Upper lobe of right lung (tissue), 1 donor: ENCODE results near the gene ELMOD3. TPM values are rescaled to one million over a fixed set of nuclear protein-coding genes. Genes with fewer than 3 reads are reported as not detected.
"Not testable (repeated sequence)": the region's sequence is repeated elsewhere in the genome, so short reads cannot be mapped to it uniquely, and the experiment has no call there.

Source experiments
- ATAC-seq: fragments of 200-7000 bp; cut with Tn5 transposase; one replicate; pipeline ENCODE4 v1.9.1; 2020; ENCODE audit warnings: mild to moderate bottlenecking, moderate library complexity
- DNase-seq: peaks from one replicate; pipeline ENCODE4 v3.0.0-alpha.2; 2020
- H3K27ac ChIP-seq: fragments of 200-600 bp; one replicate; pipeline ENCODE4 v1.8.0; 2022
- H3K27me3 ChIP-seq: fragments of 200-600 bp; one replicate; pipeline ENCODE4 v1.8.0; 2022; ENCODE audit warnings: mild to moderate bottlenecking
- H3K36me3 ChIP-seq: fragments of 200-600 bp; one replicate; pipeline ENCODE4 v1.8.0; 2022
- H3K4me1 ChIP-seq: fragments of 200-600 bp; one replicate; pipeline ENCODE4 v1.8.0; 2022
- H3K4me3 ChIP-seq: fragments of 200-600 bp; one replicate; pipeline ENCODE4 v1.8.0; 2022; ENCODE audit warnings: mild to moderate bottlenecking
- H3K9me3 ChIP-seq: fragments of 200-600 bp; one replicate; pipeline ENCODE4 v1.8.0; 2022
- intact Hi-C: fragments of 100-400 bp; cut with DNase I; formaldehyde crosslinking; loops from one replicate; pipeline ENCODE4 v1.11.0; 2022
- total RNA-seq: library from RNA; stranded (reverse); fragmentation: NEBNext Ultra II Directional; extraction: Animal tissue kit (Norgen Biotek cat#: 25700); gene quantifications from one replicate; pipeline ENCODE4 v1.2.1, GENCODE V29; 2021
- TF ChIP-seq, protein P1 (sequence below): fragments of 200-600 bp; IDR thresholded peaks from one replicate; pipeline ENCODE4 v1.8.0; 2022; ENCODE audit warnings: antibody characterized with exemption
- donor health status: DM: no; HTN: yes; CAD: no; lungs with severe emphysema.

The ELMOD3 gene
- total RNA-seq, 1 donor from 2014 or later, result 22.0 TPM

GRCh38 chr2:85310330-85310729 lies 44.2 kb upstream of the ELMOD3 start:
- H3K9me3 ChIP-seq, result no peaks in the 10 kb centered on the region
- intact Hi-C loops, result no loop called here
- H3K4me3 ChIP-seq, result no peak overlapping the region
- TF ChIP-seq, protein P1, sequence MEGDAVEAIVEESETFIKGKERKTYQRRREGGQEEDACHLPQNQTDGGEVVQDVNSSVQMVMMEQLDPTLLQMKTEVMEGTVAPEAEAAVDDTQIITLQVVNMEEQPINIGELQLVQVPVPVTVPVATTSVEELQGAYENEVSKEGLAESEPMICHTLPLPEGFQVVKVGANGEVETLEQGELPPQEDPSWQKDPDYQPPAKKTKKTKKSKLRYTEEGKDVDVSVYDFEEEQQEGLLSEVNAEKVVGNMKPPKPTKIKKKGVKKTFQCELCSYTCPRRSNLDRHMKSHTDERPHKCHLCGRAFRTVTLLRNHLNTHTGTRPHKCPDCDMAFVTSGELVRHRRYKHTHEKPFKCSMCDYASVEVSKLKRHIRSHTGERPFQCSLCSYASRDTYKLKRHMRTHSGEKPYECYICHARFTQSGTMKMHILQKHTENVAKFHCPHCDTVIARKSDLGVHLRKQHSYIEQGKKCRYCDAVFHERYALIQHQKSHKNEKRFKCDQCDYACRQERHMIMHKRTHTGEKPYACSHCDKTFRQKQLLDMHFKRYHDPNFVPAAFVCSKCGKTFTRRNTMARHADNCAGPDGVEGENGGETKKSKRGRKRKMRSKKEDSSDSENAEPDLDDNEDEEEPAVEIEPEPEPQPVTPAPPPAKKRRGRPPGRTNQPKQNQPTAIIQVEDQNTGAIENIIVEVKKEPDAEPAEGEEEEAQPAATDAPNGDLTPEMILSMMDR, result no peak
- H3K36me3 ChIP-seq, result peaks cover 33% of the 10 kb centered on the region
- H3K4me1 ChIP-seq, result peaks cover 15% of the 10 kb centered on the region
- no peak for ATAC-seq
- DNase-seq, result no peak
- H3K27ac ChIP-seq, result no peak overlapping the region
- no peaks in the 10 kb centered on the region for H3K27me3 ChIP-seq

- Histone ChIP-seq H3K27ac (no peak overlapping the region), H3K4me1 (peaks cover 15% of the 10 kb centered on the region), H3K36me3 (peaks cover 30% of the 10 kb centered on the region), H3K9me3 (no peaks in the 10 kb centered on the region), H3K4me3 (no peak overlapping the region), H3K27me3 (no peaks in the 10 kb centered on the region)
- ATAC-seq (no peak), DNase-seq (no peak)
- intact Hi-C loops, result no loop called here
- TF ChIP-seq, protein P1, result no peak
Observed at GRCh38 chr2:85312404-85312803, 42.2 kb upstream of the ELMOD3 start.

DNA sequence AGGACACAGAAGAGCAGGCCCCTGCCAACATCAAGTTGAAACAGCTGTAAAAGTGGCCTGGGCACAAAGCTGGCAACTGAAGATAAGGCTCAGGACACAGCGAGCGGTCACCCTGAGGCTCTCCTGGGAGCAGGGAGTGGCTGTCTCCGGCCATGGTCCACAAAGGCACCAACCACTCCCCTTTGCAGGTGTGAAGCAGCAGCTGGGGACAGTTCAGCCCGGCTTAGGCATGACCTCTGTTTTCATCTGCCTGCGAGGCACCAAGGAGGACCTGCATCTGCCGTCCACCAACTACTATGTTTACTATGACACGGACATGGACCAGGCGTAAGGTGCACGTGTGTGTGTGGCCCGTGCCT lies 39.7 kb upstream of the ELMOD3 start:
- TF ChIP-seq, protein P1, result no peak
- H3K4me3 ChIP-seq, result no peak overlapping the region
- DNase-seq (no peak), ATAC-seq (no peak)
- H3K4me1 ChIP-seq, result peaks cover 5% of the 10 kb centered on the region
- intact Hi-C loops, result no loop called here
- H3K27ac ChIP-seq, result no peak overlapping the region
- no peaks in the 10 kb centered on the region for H3K9me3 ChIP-seq
- no peaks in the 10 kb centered on the region for H3K27me3 ChIP-seq
- peaks cover 43% of the 10 kb centered on the region for H3K36me3 ChIP-seq

DNA sequence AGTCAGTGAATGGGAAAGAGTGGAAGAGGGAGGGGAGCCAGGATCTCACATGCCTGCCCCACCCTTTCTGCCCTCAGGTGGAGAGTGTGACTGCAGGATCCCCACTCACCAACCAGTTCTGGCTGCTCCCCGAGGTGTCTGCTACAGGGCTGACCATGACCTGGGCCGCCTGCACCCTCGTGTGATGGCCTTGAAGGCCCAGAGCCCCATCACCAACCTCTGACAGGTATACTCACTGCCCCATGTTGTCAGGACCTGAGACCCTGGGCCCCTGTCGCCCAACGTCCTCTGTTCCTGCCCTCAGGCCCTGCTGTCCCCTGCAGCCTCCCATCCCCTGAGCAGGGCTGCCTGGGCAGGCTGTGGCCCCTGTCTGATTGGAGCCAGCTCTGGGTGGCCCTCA lies 38.6 kb upstream of the ELMOD3 start:
- peaks cover 54% of the 10 kb centered on the region for H3K36me3 ChIP-seq
- H3K9me3 ChIP-seq, DNase-seq: not testable (repeated sequence)

GRCh38 chr2:85318222-85319074 lies 36.1 kb upstream of the ELMOD3 start:
- H3K27me3 ChIP-seq, result no peaks in the 10 kb centered on the region
- DNase-seq (no peak), ATAC-seq (peak; percentile 82)
- intact Hi-C loops, result no loop called here
- no peak overlapping the region for H3K27ac ChIP-seq
- H3K9me3 ChIP-seq, result no peaks in the 10 kb centered on the region
- peaks cover 15% of the 10 kb centered on the region for H3K4me1 ChIP-seq
- TF ChIP-seq, protein P1, result no peak
- H3K36me3 ChIP-seq, result peaks cover 78% of the 10 kb centered on the region
- H3K4me3 ChIP-seq, result no peak overlapping the region

More for the DNA sequence above, 38.6 kb upstream of the ELMOD3 start:
- H3K4me1 ChIP-seq, H3K27me3 ChIP-seq, ATAC-seq, H3K27ac ChIP-seq, intact Hi-C loops, H3K4me3 ChIP-seq: not testable (repeated sequence)

DNA sequence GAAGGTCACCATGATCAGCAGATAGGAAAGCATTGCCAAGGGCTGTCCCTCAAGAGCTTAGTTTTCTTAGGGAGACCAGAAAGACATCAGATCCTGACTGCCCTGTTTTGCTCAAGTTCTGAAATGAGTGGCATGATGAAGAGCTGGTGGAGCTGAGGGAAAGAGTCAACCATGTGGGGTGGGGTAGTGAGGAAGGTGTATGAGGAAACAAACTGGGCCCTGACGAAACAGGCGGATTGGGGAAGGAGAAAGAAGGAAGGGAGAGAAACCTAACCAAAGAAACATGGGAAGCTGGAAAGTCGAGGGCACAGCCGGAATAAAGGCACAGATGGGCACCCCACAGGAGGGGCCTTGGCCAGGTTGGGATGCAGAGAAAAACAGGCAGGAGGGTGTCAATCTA lies 34.8 kb upstream of the ELMOD3 start:
- TF ChIP-seq, protein P1, result no peak
- H3K4me1 ChIP-seq, result peaks cover 28% of the 10 kb centered on the region
- ATAC-seq (peak; percentile 13), DNase-seq (no peak)
- H3K27me3 ChIP-seq, result no peaks in the 10 kb centered on the region
- H3K27ac ChIP-seq, result no peak overlapping the region
- H3K4me3 ChIP-seq, result no peak overlapping the region
- intact Hi-C loops, result no loop called here
- H3K9me3 ChIP-seq, result no peaks in the 10 kb centered on the region
- H3K36me3 ChIP-seq, result peaks cover 86% of the 10 kb centered on the region
